SK-N-MC (cell line): ENCODE data around the gene BTBD16.

ENCODE experiments used
- EZH2 ChIP-seq: fragments of 200-600 bp; sonication (generic); IDR thresholded peaks from one replicate; pipeline ENCODE4 v1.6.1; 2017; ENCODE audit warnings: antibody characterized with exemption
- FOXP2 ChIP-seq: optimal IDR thresholded peaks from 2 replicates; pipeline ENCODE3; 2011; ENCODE audit warnings: mild to moderate bottlenecking, moderate library complexity; ENCODE audit not compliant: insufficient read depth; ENCODE audit errors: extremely low read length, control extremely low read depth
- POLR2AphosphoS5 ChIP-seq: IDR thresholded peaks from 2 replicates; pipeline ENCODE4 v1.6.1; 2012; ENCODE audit warnings: mild to moderate bottlenecking, low read depth, low read length, borderline replicate concordance

GRCh38 chr10:122279725-122280141, 8.6 kb downstream of the BTBD16 start:
- TF ChIP-seq POLR2AphosphoS5 (no peak), EZH2 (no peak), FOXP2 (no peak)
